Brain microvascular endothelial cell (primary cell): ENCODE measurements around the gene PIEZO2.

Source experiments
- DNase-seq: peaks from one replicate; pipeline ENCODE4 v3.0.0-alpha.2; 2020
- H3K27ac ChIP-seq: fragments of 250-450 bp; sonication (Bioruptor Pico); 2 replicates; pipeline ENCODE4 v1.5.1; 2020; ENCODE audit warnings: mild to moderate bottlenecking, moderate library complexity
- H3K27me3 ChIP-seq: fragments of 250-450 bp; sonication (Bioruptor Pico); replicated peaks from 2 replicates; pipeline ENCODE4 v1.5.1; 2020; ENCODE audit warnings: mild to moderate bottlenecking
- H3K36me3 ChIP-seq: fragments of 250-450 bp; sonication (Bioruptor Pico); replicated peaks from 2 replicates; pipeline ENCODE4 v1.5.1; 2020; ENCODE audit warnings: mild to moderate bottlenecking
- H3K4me3 ChIP-seq: 2 replicates; pipeline ENCODE4 v1.5.1; 2011; ENCODE audit warnings: low read depth, mild to moderate bottlenecking, control low read depth, low read length, moderate library complexity
- CTCF ChIP-seq: IDR thresholded peaks from 2 replicates; pipeline ENCODE4 v1.5.1; 2011; ENCODE audit warnings: low read depth, mild to moderate bottlenecking, moderate library complexity, low read length, control low read depth, inconsistent platforms; ENCODE audit errors: missing control alignments
- in situ Hi-C: cut with HindIII; loops from 2 replicates; pipeline ENCODE4 v1.10.0; 2017; ENCODE audit warnings: low sequenced_read_pairs, low pct_ligation_motif_present

Gene PIEZO2

DNA sequence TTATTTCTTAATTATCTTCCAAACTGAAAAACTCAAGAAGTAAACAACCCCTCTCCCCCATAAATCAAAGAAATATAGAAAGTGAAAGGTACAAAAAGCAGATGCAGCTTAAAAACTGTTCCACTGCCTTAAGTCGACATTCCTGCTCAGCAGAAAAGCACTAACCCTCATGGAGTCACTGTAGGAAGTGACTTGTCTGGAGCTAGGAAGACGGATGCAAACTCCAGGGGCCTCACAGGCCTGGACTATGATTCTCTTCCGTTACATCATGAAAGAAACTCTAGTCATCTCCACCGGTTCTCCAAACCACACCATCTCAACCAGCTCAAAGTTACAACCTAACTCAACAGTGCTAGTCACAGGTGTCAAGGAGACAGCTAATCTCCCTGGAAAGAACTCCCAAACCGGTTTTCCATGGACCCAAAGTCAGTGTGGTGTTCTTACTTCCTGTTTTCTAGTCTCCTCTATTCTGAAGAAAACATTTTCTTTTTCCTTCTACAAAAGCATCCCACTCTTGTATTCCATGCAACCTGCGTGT, 128.4 kb downstream of the PIEZO2 start:
- DNase-seq, result no peak
- H3K27ac ChIP-seq, result no peak overlapping the region

DNA sequence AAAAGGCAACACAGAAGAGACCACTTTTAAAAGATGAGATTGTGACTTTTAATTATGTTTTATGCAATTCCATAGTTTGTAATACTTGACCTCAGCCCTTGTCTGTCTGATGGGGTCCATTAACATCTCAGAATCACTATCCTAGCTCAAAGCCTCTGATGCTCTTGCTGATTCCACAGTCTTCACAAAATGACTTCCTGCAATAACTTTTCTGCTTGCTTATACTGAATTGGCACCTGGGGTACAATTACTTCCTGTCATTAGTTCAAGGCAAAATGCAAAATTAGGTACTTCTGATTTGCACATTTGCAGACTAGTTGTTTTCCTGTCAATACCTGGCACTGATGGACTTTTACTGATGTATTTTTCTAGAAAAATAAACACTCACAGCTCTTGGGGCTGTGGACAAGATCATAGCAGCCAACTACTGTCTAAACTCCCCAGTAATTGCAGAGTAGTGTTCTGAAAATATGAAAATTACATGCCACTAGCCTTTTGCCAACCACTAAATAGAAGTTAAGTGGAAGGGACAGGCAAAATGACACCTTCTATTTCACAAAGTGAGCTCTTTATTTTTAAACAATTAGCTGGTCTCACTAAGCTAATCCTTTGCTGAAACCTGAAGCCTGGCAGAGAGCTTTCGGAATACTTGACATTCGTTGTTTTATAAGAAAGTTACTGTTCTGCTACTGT, 129.1 kb downstream of the PIEZO2 start:
- no peak overlapping the region for H3K27ac ChIP-seq
- no peaks in the 10 kb centered on the region for H3K27me3 ChIP-seq
- no peak for TF ChIP-seq CTCF
- no peak for DNase-seq
- in situ Hi-C loops, result no loop called here
- no peaks in the 10 kb centered on the region for H3K36me3 ChIP-seq
- no peak overlapping the region for H3K4me3 ChIP-seq

More for the DNA sequence above, 128.4 kb downstream of the PIEZO2 start:
- H3K27me3 ChIP-seq, result no peaks in the 10 kb centered on the region
- no peak for TF ChIP-seq CTCF
- H3K36me3 ChIP-seq, result no peaks in the 10 kb centered on the region
- in situ Hi-C loops, result no loop called here
- H3K4me3 ChIP-seq, result no peak overlapping the region

DNA sequence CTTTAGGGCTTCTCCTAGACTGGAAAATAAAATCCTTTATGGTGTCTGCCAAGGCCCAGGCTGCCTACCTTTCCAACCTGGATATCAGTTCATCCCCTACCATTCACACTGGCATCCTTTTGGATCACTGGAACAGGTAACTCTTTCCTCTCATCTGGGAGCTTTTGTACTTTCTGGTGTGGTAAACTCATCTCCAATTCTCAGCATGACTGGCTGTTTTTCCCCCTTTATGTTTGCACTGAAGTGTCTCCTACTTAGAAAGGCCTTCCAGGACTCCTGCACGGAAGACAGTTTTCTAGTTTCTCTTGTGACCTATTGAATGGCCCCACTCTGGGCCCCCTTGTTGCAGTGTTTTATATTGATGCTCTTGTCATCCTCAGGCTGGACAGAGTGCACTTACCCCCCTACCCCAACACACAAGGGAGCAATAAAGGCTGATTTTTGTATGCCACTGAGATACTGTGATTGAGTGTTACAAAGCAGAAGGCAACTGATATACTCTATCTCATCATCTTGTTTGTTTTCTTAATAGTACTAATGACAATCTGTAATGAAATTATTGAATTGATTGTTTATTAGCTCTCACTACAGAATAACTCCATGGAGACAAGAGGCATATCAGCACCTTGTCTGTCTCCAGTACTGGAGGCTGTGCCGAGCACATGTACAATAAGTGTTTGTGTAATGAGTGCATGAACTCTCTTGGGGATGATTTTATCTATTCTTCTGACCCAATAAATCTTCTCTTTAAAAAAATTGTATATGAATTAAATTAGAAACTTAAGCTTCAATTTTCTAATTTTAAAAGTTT, 129.9 kb downstream of the PIEZO2 start:
- no peak overlapping the region for H3K27ac ChIP-seq
- no peaks in the 10 kb centered on the region for H3K36me3 ChIP-seq
- TF ChIP-seq CTCF, result no peak
- in situ Hi-C loops, result no loop called here
- DNase-seq, result no peak
- no peak overlapping the region for H3K4me3 ChIP-seq
- no peaks in the 10 kb centered on the region for H3K27me3 ChIP-seq

DNA sequence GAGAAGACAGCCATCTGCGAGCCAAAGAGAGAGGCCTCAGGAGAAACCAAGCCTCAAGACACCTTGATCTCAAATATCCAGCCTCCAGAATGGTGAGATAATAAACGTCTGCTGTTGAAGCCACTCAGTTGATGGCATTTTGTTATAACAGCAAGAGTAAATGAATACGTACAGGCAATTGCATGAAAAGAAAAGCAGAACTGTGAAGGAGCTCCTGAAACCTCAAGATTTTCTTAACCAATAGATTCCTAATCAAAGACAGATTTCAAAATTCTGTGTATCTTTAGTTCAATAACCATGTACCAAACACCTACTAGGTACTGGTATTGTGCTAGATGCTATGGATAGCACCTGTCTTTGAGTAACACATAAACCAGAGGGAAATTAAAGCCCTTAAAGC, 139.5 kb downstream of the PIEZO2 start:
- DNase-seq, result no peak
- no peak for TF ChIP-seq CTCF
- H3K4me3 ChIP-seq, result no peak overlapping the region
- in situ Hi-C loops, result no loop called here
- H3K27ac ChIP-seq, result no peak overlapping the region
- H3K27me3 ChIP-seq, result no peaks in the 10 kb centered on the region
- H3K36me3 ChIP-seq, result no peaks in the 10 kb centered on the region

DNA sequence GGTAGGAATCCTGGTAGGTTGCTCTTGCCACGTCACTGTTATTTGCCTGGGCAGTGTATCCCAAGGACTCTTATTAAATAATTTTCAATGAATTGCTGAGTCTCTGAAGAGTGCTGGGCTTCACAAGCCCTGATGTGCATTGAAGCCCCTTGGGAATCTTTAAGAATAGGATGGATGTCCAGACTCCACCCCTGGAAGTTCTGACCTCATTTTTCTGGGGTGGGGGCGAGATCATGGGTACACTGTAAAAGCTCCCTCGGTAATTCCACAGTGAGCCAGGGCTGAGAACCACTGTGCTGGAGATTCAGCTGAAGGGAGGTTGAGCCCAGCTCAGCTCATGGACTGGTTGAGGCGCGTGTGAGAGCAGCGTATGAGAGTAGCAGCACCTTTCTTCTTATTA, 140.2 kb downstream of the PIEZO2 start:
- H3K4me3 ChIP-seq, result no peak overlapping the region
- in situ Hi-C loops, result no loop called here
- TF ChIP-seq CTCF, result no peak
- H3K27ac ChIP-seq, result no peak overlapping the region
- H3K36me3 ChIP-seq, result no peaks in the 10 kb centered on the region
- DNase-seq, result no peak
- no peaks in the 10 kb centered on the region for H3K27me3 ChIP-seq
